Measurements from ENCODE around the gene PPIF.

Gene PPIF

GRCh38 chr10:79324032-79324695, 23.1 kb upstream of the PPIF start:
- no peak overlapping the region for H3K9ac ChIP-seq (ENCODE audit: low read length)
- H3K4me1 ChIP-seq (ENCODE audit: low read length) = no peaks in the 10 kb centered on the region
- H2AFZ ChIP-seq (ENCODE audit: low read depth, low read length) = no peak overlapping the region
- H4K20me1 ChIP-seq (ENCODE audit: insufficient read depth, low read length) = no peaks in the 10 kb centered on the region
- no peaks in the 10 kb centered on the region for H3K36me3 ChIP-seq (replicated peaks; ENCODE audit: low read depth, low read length)
- TF ChIP-seq, protein P1, sequence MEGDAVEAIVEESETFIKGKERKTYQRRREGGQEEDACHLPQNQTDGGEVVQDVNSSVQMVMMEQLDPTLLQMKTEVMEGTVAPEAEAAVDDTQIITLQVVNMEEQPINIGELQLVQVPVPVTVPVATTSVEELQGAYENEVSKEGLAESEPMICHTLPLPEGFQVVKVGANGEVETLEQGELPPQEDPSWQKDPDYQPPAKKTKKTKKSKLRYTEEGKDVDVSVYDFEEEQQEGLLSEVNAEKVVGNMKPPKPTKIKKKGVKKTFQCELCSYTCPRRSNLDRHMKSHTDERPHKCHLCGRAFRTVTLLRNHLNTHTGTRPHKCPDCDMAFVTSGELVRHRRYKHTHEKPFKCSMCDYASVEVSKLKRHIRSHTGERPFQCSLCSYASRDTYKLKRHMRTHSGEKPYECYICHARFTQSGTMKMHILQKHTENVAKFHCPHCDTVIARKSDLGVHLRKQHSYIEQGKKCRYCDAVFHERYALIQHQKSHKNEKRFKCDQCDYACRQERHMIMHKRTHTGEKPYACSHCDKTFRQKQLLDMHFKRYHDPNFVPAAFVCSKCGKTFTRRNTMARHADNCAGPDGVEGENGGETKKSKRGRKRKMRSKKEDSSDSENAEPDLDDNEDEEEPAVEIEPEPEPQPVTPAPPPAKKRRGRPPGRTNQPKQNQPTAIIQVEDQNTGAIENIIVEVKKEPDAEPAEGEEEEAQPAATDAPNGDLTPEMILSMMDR (IDR thresholded peaks at IDR 0.05; ENCODE audit: low read depth, low read length) = no peak
- no peak for TF ChIP-seq EZH2phosphoT487 (IDR thresholded peaks at IDR 0.05; ENCODE audit: low read depth)
- no peaks in the 10 kb centered on the region for H3K79me2 ChIP-seq (ENCODE audit: low read length)
- H3K9me3 ChIP-seq (ENCODE audit: insufficient read depth, low read length) = no peaks in the 10 kb centered on the region
- no peaks in the 10 kb centered on the region for H3K27me3 ChIP-seq (ENCODE audit: low read depth, low read length)
- H3K4me3 ChIP-seq (ENCODE audit: low read length) = no peak overlapping the region
- H3K27ac ChIP-seq (ENCODE audit: low read length) = no peak overlapping the region
- no peak overlapping the region for H3K4me2 ChIP-seq (ENCODE audit: low read length)

DNA sequence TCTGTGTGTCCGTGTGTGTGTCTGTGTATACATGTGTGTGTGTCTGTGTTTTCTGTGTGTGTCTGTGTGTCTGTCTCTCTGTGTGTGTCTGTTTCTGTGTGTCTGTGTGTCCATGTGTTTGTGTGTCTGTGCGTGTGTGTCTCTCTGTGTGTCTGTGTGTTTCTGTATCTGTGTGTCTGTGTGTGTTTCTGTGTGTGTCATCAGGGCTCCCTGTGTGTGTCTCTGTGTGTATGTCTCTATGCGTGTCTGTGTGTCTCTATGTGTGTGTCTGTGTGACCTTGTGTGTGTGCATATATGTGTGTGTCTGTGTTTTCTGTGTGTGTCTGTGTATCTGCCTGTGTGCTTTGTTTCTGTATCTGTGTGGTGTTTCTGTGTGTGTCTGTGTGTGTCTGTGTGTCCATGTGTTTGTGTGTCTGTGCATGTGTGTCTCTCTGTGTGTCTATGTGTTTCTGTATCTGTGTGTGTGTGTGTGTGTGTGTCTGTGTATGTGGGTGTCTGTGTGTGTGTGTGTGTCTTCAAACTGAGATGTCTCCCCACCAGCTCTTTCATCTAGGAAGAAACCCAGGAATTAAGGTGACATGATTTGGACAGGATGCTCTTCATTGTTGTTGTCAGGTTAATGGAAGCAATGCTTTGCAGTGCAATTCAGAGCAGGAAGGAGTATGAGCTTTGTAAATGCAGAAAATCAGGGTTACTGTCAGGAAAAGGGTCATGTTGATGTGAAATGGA, 20.7 kb upstream of the PPIF start:
- Histone ChIP-seq H3K9me3 (ENCODE audit: insufficient read depth, low read length) (no peaks in the 10 kb centered on the region), H3K27ac (ENCODE audit: low read length) (no peak overlapping the region), H2AFZ (ENCODE audit: low read depth, low read length) (no peak overlapping the region), H4K20me1 (ENCODE audit: insufficient read depth, low read length) (no peaks in the 10 kb centered on the region), H3K4me1 (ENCODE audit: low read length) (peaks cover 4% of the 10 kb centered on the region), H3K4me2 (ENCODE audit: low read length) (no peak overlapping the region), H3K27me3 (ENCODE audit: low read depth, low read length) (no peaks in the 10 kb centered on the region), H3K36me3 (replicated peaks; ENCODE audit: low read depth, low read length) (no peaks in the 10 kb centered on the region), H3K9ac (ENCODE audit: low read length) (no peak overlapping the region), H3K4me3 (ENCODE audit: low read length) (no peak overlapping the region), H3K79me2 (ENCODE audit: low read length) (no peaks in the 10 kb centered on the region)
- TF ChIP-seq EZH2phosphoT487 (IDR thresholded peaks at IDR 0.05; ENCODE audit: low read depth) = no peak
- TF ChIP-seq, protein P1 (IDR thresholded peaks at IDR 0.05; ENCODE audit: low read depth, low read length) = no peak

DNA sequence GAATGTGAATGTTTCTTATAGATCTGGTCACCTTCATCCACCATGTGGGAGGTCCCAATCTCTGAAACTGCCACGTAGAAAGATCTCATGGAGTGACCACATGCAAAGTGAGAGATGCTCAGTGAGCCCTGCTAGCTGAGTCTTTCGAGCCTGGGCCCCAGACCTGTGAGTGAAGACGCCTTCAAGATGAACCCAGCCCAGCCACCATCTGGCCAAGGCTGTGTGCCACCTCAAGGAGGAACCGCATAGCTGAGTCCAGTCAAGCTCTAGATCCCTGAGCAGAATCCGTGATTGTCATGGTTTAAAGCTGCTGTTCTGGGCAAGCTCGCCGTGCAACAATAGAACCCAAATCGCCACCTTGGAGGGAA, 20.2 kb upstream of the PPIF start:
- H3K9ac ChIP-seq (ENCODE audit: low read length) = no peak overlapping the region
- H4K20me1 ChIP-seq (ENCODE audit: insufficient read depth, low read length) = no peaks in the 10 kb centered on the region
- H3K9me3 ChIP-seq (ENCODE audit: insufficient read depth, low read length) = 0 out of 2 replicates have a peak, but pooled peaks cover 2% of the 10 kb centered on the region
- H3K27me3 ChIP-seq (ENCODE audit: low read depth, low read length) = no peaks in the 10 kb centered on the region
- no peak overlapping the region for H3K4me3 ChIP-seq (ENCODE audit: low read length)
- no peaks in the 10 kb centered on the region for H3K79me2 ChIP-seq (ENCODE audit: low read length)
- peaks cover 10% of the 10 kb centered on the region for H3K4me1 ChIP-seq (ENCODE audit: low read length)
- H3K36me3 ChIP-seq (replicated peaks; ENCODE audit: low read depth, low read length) = no peaks in the 10 kb centered on the region
- no peak overlapping the region for H2AFZ ChIP-seq (ENCODE audit: low read depth, low read length)
- no peak overlapping the region for H3K27ac ChIP-seq (ENCODE audit: low read length)
- no peak overlapping the region for H3K4me2 ChIP-seq (ENCODE audit: low read length)
- no peak for TF ChIP-seq EZH2phosphoT487 (IDR thresholded peaks at IDR 0.05; ENCODE audit: low read depth)
- TF ChIP-seq, protein P1 (IDR thresholded peaks at IDR 0.05; ENCODE audit: low read depth, low read length) = no peak

DNA sequence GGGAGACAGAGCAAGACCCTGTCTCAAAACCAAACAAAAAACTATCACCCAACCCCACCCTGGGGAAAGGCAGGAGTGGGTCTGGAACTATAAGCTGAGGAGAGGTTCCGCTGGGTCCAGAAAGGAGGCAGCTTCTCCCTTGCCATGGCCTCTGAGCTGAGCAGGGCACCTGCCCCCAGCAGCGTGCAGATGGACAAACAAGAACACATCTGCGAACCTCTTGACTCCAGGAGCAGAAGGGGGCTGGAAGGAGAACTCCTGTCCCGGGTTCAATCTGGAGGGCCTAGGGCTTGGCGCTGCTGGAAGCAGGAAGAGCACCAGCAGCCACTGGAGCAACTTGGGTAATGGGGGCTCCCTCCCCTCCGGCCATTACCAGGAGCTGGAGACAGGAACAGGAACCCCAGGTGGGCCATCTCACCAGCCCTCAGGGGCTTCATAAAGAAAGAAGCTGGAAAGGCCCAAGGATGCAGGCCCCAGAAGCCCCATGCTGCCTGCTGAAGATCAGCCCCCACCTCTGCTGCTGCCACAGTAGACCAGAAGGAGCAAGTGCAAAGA, 19.0 kb upstream of the PPIF start:
- H3K36me3 ChIP-seq (replicated peaks; ENCODE audit: low read depth, low read length) = no peaks in the 10 kb centered on the region
- no peak overlapping the region for H3K27ac ChIP-seq (ENCODE audit: low read length)
- no peak overlapping the region for H2AFZ ChIP-seq (ENCODE audit: low read depth, low read length)
- TF ChIP-seq, protein P1 (IDR thresholded peaks at IDR 0.05; ENCODE audit: low read depth, low read length) = no peak
- no peak for TF ChIP-seq EZH2phosphoT487 (IDR thresholded peaks at IDR 0.05; ENCODE audit: low read depth)
- H3K9me3 ChIP-seq (ENCODE audit: insufficient read depth, low read length) = 0 out of 2 replicates have a peak, but pooled peaks cover 4% of the 10 kb centered on the region
- no peak overlapping the region for H3K9ac ChIP-seq (ENCODE audit: low read length)
- no peaks in the 10 kb centered on the region for H3K79me2 ChIP-seq (ENCODE audit: low read length)
- H3K4me1 ChIP-seq (ENCODE audit: low read length) = peaks cover 11% of the 10 kb centered on the region
- no peak overlapping the region for H3K4me3 ChIP-seq (ENCODE audit: low read length)
- no peaks in the 10 kb centered on the region for H3K27me3 ChIP-seq (ENCODE audit: low read depth, low read length)
- H3K4me2 ChIP-seq (ENCODE audit: low read length) = no peak overlapping the region
- H4K20me1 ChIP-seq (ENCODE audit: insufficient read depth, low read length) = no peaks in the 10 kb centered on the region

Measured in OCI-LY3 (cell line).